K562 (cell line): ENCODE data around the gene OSCAR. TPM values are rescaled to one million over a fixed set of nuclear protein-coding genes. Genes with fewer than 3 reads are reported as not detected.
"Not testable (repeated sequence)": the region's sequence is repeated elsewhere in the genome, so short reads cannot be mapped to it uniquely, and the experiment has no call there.

ENCODE experiments used
- ARID4B ChIP-seq: sonication (generic); formaldehyde crosslinking; IDR thresholded peaks from 2 replicates; pipeline ENCODE4 v1.8.0; 2022; ENCODE audit warnings: mild to moderate bottlenecking, missing genetic modification reagents
- ATF2 ChIP-seq: sonication (generic); formaldehyde crosslinking; IDR thresholded peaks from 2 replicates; pipeline ENCODE4 v1.8.1; 2022; ENCODE audit warnings: missing genetic modification reagents
- CBFB ChIP-seq: sonication (generic); formaldehyde crosslinking; IDR thresholded peaks from 2 replicates; pipeline ENCODE4 v1.4.0; 2020; ENCODE audit warnings: mild to moderate bottlenecking, missing genetic modification reagents
- CREB1 ChIP-seq, 2 experiments: sonication (generic) in 1 of 2; formaldehyde crosslinking in 1 of 2; IDR thresholded peaks; 2 replicates each; pipeline versions ENCODE4 v1.6.1 to v1.8.0; 2012 to 2022; ENCODE audit warnings: inconsistent platforms in 1 of 2, mild to moderate bottlenecking in 1 of 2, missing genetic modification reagents in 1 of 2, moderate library complexity in 1 of 2
- E2F5 ChIP-seq: sonication (generic); formaldehyde crosslinking; IDR thresholded peaks from 2 replicates; pipeline ENCODE4 v1.8.0; 2022; ENCODE audit warnings: mild to moderate bottlenecking, missing genetic modification reagents
- ETV6 ChIP-seq, 3 experiments: fragments of 150-350 bp in 1 of 3; sonication (generic) in 1 of 3; formaldehyde crosslinking in 1 of 3; IDR thresholded peaks; 2 replicates each; pipeline versions ENCODE4 v1.6.1 to v1.8.0; 2014 to 2022; ENCODE audit warnings: borderline replicate concordance in 2 of 3, low read depth in 2 of 3, antibody characterized with exemption in 1 of 3, low read length in 1 of 3, mild to moderate bottlenecking in 1 of 3, missing genetic modification reagents in 1 of 3
- HDAC8 ChIP-seq: fragments of 450-650 bp; IDR thresholded peaks from 2 replicates; pipeline ENCODE4 v1.6.1; 2016; ENCODE audit warnings: mild to moderate bottlenecking, missing genetic modification characterization, moderate library complexity, missing compliant biosample characterization
- HMGN3 ChIP-seq: IDR thresholded peaks from 2 replicates; pipeline ENCODE4 v1.6.1; 2011; ENCODE audit warnings: borderline replicate concordance, low read depth, mild to moderate bottlenecking, mixed read lengths, low read length; ENCODE audit not compliant: insufficient read length; ENCODE audit errors: extremely low read depth
- IRF2 ChIP-seq: sonication (generic); formaldehyde crosslinking; IDR thresholded peaks from 2 replicates; pipeline ENCODE4 v1.8.1; 2022; ENCODE audit warnings: mild to moderate bottlenecking, missing genetic modification reagents
- NR3C1 ChIP-seq: sonication (generic); formaldehyde crosslinking; IDR thresholded peaks from 2 replicates; pipeline ENCODE4 v1.8.1; 2022; ENCODE audit warnings: missing genetic modification reagents
- NRF1 ChIP-seq, 2 experiments: fragments of 450-650 bp; IDR thresholded peaks in 1 of 2; conservative IDR thresholded peaks in 1 of 2; 2 replicates each; pipeline ENCODE4 v1.6.1; 2014; ENCODE audit warnings: mild to moderate bottlenecking in 2 of 2
- TEAD1 ChIP-seq, 2 experiments: fragments of 450-650 bp in 1 of 2; sonication (generic) in 1 of 2; formaldehyde crosslinking; IDR thresholded peaks; 2 replicates each; pipeline versions ENCODE4 v1.4.0 to v1.8.0; 2020 to 2022; ENCODE audit warnings: mild to moderate bottlenecking in 2 of 2, missing genetic modification reagents in 1 of 2
- ZNF12 ChIP-seq: sonication (generic); formaldehyde crosslinking; IDR thresholded peaks from 2 replicates; pipeline ENCODE4 v1.4.0; 2020; ENCODE audit warnings: mild to moderate bottlenecking, missing genetic modification reagents
- ZNF217 ChIP-seq: sonication (generic); formaldehyde crosslinking; IDR thresholded peaks from 2 replicates; pipeline ENCODE4 v1.8.0; 2022; ENCODE audit warnings: mild to moderate bottlenecking, missing genetic modification reagents
- ZNF282 ChIP-seq: sonication (generic); formaldehyde crosslinking; IDR thresholded peaks from 2 replicates; pipeline ENCODE4 v1.8.1; 2023; ENCODE audit warnings: missing genetic modification reagents
- ZNF431 ChIP-seq: sonication (generic); formaldehyde crosslinking; IDR thresholded peaks from 2 replicates; pipeline ENCODE4 v1.8.0; 2022; ENCODE audit warnings: mild to moderate bottlenecking, missing genetic modification reagents
- ZNF740 ChIP-seq, 3 experiments: fragments of 200-800 bp in 1 of 3; sonication (Bioruptor generic) in 1 of 3; sonication (generic) in 1 of 3; formaldehyde crosslinking in 1 of 3; IDR thresholded peaks; 2 replicates each; pipeline versions ENCODE4 v1.6.1 to v1.8.0; 2016 to 2022; ENCODE audit warnings: mild to moderate bottlenecking in 2 of 3, missing compliant biosample characterization in 2 of 3, missing genetic modification characterization in 2 of 3, missing genetic modification reagents in 1 of 3
- polyA plus RNA-seq, 8 experiments: library from polyadenylated mRNA; depleted of rRNA in 4 of 8; stranded (reverse) in 5 of 8; unstranded in 3 of 8; fragments of >200 nt; fragmentation: Nextera tagmentation in 2 of 8; fragmentation: Illumina TruSeq in 1 of 8; extraction: Ambion mirVana in 2 of 8; extraction: Trizol in 1 of 8; gene quantifications; 2 replicates each; pipeline versions ENCODE4 v1.2.1 to v1.2.3, GENCODE V29; 2011 to 2014; ENCODE audit warnings: inconsistent platforms in 1 of 8, missing spikeins in 1 of 8
- total RNA-seq, 7 experiments: library from RNA; depleted of rRNA in 6 of 7; stranded (reverse); fragments of >200 nt in 6 of 7; fragmentation: Illumina TruSeq in 2 of 7; extraction: Trizol in 2 of 7; gene quantifications; 2 replicates each; pipeline versions ENCODE4 v1.2.1 to v1.2.3, GENCODE V29; 2011 to 2021; ENCODE audit warnings: low replicate concordance in 1 of 7

The OSCAR gene
- total and polyA plus RNA-seq, 9 of the 15 experiments (the other 6 are each of a cell fraction or from before 2014, with no cell fraction given): 0.09 to 0.62 (median 0.13) TPM; not detected in 5

- not testable (repeated sequence) for TF ChIP-seq CREB1 (IDR thresholded peaks at IDR 0.05); ETV6 (IDR thresholded peaks at IDR 0.05; ENCODE audit: borderline replicate concordance in 1 of 2, low read depth in 2 of 2, low read length in 1 of 2); ZNF740 (tag; IDR thresholded peaks at IDR 0.05)
- peak; percentile 65 for TF ChIP-seq CREB1 (CRISPR knock-in tag; IDR thresholded peaks at IDR 0.05)
- TF ChIP-seq ARID4B (CRISPR knock-in tag): peak; percentile 66; the same call in 1 of the 2 replicates
- TF ChIP-seq ZNF282 (CRISPR knock-in tag): peak; percentile 58; the same call in 1 of the 2 replicates
- peak; percentile 88; the same call in 1 of the 2 replicates for TF ChIP-seq ETV6 (CRISPR knock-in tag; IDR thresholded peaks at IDR 0.05; ENCODE audit: borderline replicate concordance)
- TF ChIP-seq ZNF12: peak; percentile 69; the same call in 1 of the 2 replicates
- TF ChIP-seq CBFB: peak; percentile 64
- peak; percentile 90 for TF ChIP-seq NR3C1 (CRISPR knock-in tag)
- peak in 1 of 2 experiments; percentile 80; a peak in 1 of 4 replicates for TF ChIP-seq TEAD1 (CRISPR knock-in tag; IDR thresholded peaks at IDR 0.05)
- TF ChIP-seq ZNF431 (CRISPR knock-in tag): peak; percentile 84
- peak; percentile 47 for TF ChIP-seq HMGN3
- peak; percentile 50; the same call in 1 of the 2 replicates for TF ChIP-seq ZNF740 (CRISPR knock-in tag; IDR thresholded peaks at IDR 0.05)
- 0 out of 2 replicates have a peak, but pooled peaks have one; percentile 25 for TF ChIP-seq HDAC8 (tag)
- TF ChIP-seq E2F5 (CRISPR knock-in tag): 0 out of 2 replicates have a peak, but pooled peaks have one; percentile 77
- TF ChIP-seq ATF2 (CRISPR knock-in tag): peak; percentile 66; the same call in 1 of the 2 replicates
- peak; percentile 81 to 85 for TF ChIP-seq NRF1 (conservative IDR thresholded peaks at IDR 0.05 in 1 of 2, IDR thresholded peaks at IDR 0.05 in 1 of 2)
- peak; percentile 81; the same call in 1 of the 2 replicates for TF ChIP-seq IRF2 (CRISPR knock-in tag)
- 0 out of 2 replicates have a peak, but pooled peaks have one; percentile 3 for TF ChIP-seq ZNF217 (CRISPR knock-in tag)
Observed at GRCh38 chr19:54095859-54096616, 4.6 kb downstream of the OSCAR start (continued).
